ENCODE results near the gene TMEM11. TPM values are rescaled to one million over a fixed set of nuclear protein-coding genes. Genes with fewer than 3 reads are reported as not detected.

The TMEM11 gene
- polyA plus RNA-seq (ENCODE audit: low read depth in 6 of 6) = 10 to 100 TPM; 39.7 to 54.3 (median 42.7) TPM

GRCh38 chr17:21214015-21214776, at the start of gene TMEM11:
Gene TMEM11, minus strand, starts transcription at chr17:21214161. Its CDS starts 9 bp downstream, at chr17:21214152.
- Mint-ChIP-seq H3K27me3 (no peaks in the 10 kb centered on the region), H3K4me1 (peaks cover 34 to 58% (median 47%) of the 10 kb centered on the region in 3 donors), H3K9me3 (no peaks in the 10 kb centered on the region)

GRCh38 chr17:21263376-21263775, 49.4 kb upstream of the TMEM11 start:
- no peak overlapping the region for H3K4me3 Mint-ChIP-seq
- no peaks in the 10 kb centered on the region for H3K9me3 Mint-ChIP-seq
- ATAC-seq (ENCODE audit: low read depth in 2 of 2) = no peak
- H3K4me1 Mint-ChIP-seq = peaks cover 7 to 15% (median 14%) of the 10 kb centered on the region in 3 donors
- no peak for DNase-seq
- H3K36me3 Mint-ChIP-seq = no peaks in the 10 kb centered on the region
- peaks cover 0 to 3% (median 0%) of the 10 kb centered on the region in 3 donors for H3K27me3 Mint-ChIP-seq
- no peak overlapping the region for H3K27ac Mint-ChIP-seq

More at GRCh38 chr17:21214015-21214776, at the start of gene TMEM11:
- H3K4me3 Mint-ChIP-seq = peak within 1 kb of the TSS; percentile 91 to 95 (median 94)
- peak within 1 kb of the TSS; percentile 93 to 97 (median 94) for H3K27ac Mint-ChIP-seq
- no peaks in the 10 kb centered on the region for H3K36me3 Mint-ChIP-seq
- ATAC-seq (ENCODE audit: low read depth in 2 of 2) (peak; percentile 93), DNase-seq (peak; percentile 95)

- Mint-ChIP-seq H3K36me3 (no peaks in the 10 kb centered on the region), H3K27ac (no peak overlapping the region)
- ATAC-seq (ENCODE audit: low read depth in 2 of 2) = no peak
Observed at GRCh38 chr17:21262259-21262993, 48.5 kb upstream of the TMEM11 start.

GRCh38 chr17:21258593-21258992, 44.6 kb upstream of the TMEM11 start:
- no peak overlapping the region for H3K27ac Mint-ChIP-seq

More at GRCh38 chr17:21262259-21262993, 48.5 kb upstream of the TMEM11 start:
- Mint-ChIP-seq H3K27me3 (peaks cover 0 to 13% (median 5%) of the 10 kb centered on the region in 3 donors), H3K4me3 (no peak overlapping the region), H3K9me3 (no peaks in the 10 kb centered on the region), H3K4me1 (peaks cover 3 to 5% (median 5%) of the 10 kb centered on the region in 3 donors)
- no peak for DNase-seq

GRCh38 chr17:21253646-21254441, 39.9 kb upstream of the TMEM11 start:
- no peak for DNase-seq
- Mint-ChIP-seq H3K4me3 (peak overlapping the region; percentile 80 to 97 (median 92)), H3K4me1 (peaks cover 18 to 38% (median 35%) of the 10 kb centered on the region in 3 donors), H3K9me3 (no peaks in the 10 kb centered on the region), H3K27ac (peak overlapping the region; percentile 59 to 93 (median 88)), H3K27me3 (peaks cover 0 to 14% (median 5%) of the 10 kb centered on the region in 3 donors), H3K36me3 (no peaks in the 10 kb centered on the region)
- ATAC-seq (ENCODE audit: low read depth in 2 of 2) = peak in 1 of 2 donors; percentile 3

More at GRCh38 chr17:21258593-21258992, 44.6 kb upstream of the TMEM11 start:
- ATAC-seq (ENCODE audit: low read depth in 2 of 2) (no peak), DNase-seq (no peak)
- Mint-ChIP-seq H3K4me3 (no peak overlapping the region), H3K36me3 (no peaks in the 10 kb centered on the region), H3K27me3 (peaks cover 0 to 14% (median 5%) of the 10 kb centered on the region in 3 donors), H3K9me3 (no peaks in the 10 kb centered on the region), H3K4me1 (peaks cover 0 to 7% (median under 1%) of the 10 kb centered on the region in 3 donors)

- no peaks in the 10 kb centered on the region for H3K36me3 Mint-ChIP-seq
- peak; percentile 73 for DNase-seq
- H3K4me1 Mint-ChIP-seq = peaks cover 18 to 43% (median 36%) of the 10 kb centered on the region in 3 donors
- peak within 1 kb of the TSS; percentile 75 to 93 (median 88) for H3K27ac Mint-ChIP-seq
- H3K9me3 Mint-ChIP-seq = no peaks in the 10 kb centered on the region
- H3K4me3 Mint-ChIP-seq = peak within 1 kb of the TSS; percentile 80 to 97 (median 92)
- peak; percentile 85 to 87 for ATAC-seq (ENCODE audit: low read depth in 2 of 2)
- H3K27me3 Mint-ChIP-seq = peaks cover 0 to 7% (median 5%) of the 10 kb centered on the region in 3 donors
Observed at GRCh38 chr17:21252796-21253645, 39.1 kb upstream of the TMEM11 start, which contains the start of gene NATD1. Gene NATD1, minus strand, starts transcription at chr17:21253410. Its CDS starts 146 bp downstream, at chr17:21253264.

- Mint-ChIP-seq H3K4me3 (peak overlapping the region; percentile 80 to 94 (median 86)), H3K9me3 (no peaks in the 10 kb centered on the region), H3K27ac (peak overlapping the region in 5 of 6 donors; percentile 72 to 93 (median 82)), H3K4me1 (peaks cover 18 to 43% (median 36%) of the 10 kb centered on the region in 3 donors), H3K27me3 (peaks cover 0 to under 1% (median 0%) of the 10 kb centered on the region in 3 donors), H3K36me3 (no peaks in the 10 kb centered on the region)
- DNase-seq (no peak), ATAC-seq (ENCODE audit: low read depth in 2 of 2) (no peak)
Observed at GRCh38 chr17:21252289-21252795, 38.4 kb upstream of the TMEM11 start.

GRCh38 chr17:21251337-21252010, 37.5 kb upstream of the TMEM11 start:
- Mint-ChIP-seq H3K4me3 (peak overlapping the region in 6 of 8 donors; percentile 4 to 94 (median 84)), H3K4me1 (peaks cover 18 to 43% (median 38%) of the 10 kb centered on the region in 3 donors), H3K36me3 (no peaks in the 10 kb centered on the region), H3K27me3 (no peaks in the 10 kb centered on the region), H3K27ac (peak overlapping the region in 2 of 6 donors; percentile 75 to 93), H3K9me3 (no peaks in the 10 kb centered on the region)
- DNase-seq (no peak), ATAC-seq (ENCODE audit: low read depth in 2 of 2) (no peak)

- Mint-ChIP-seq H3K36me3 (no peaks in the 10 kb centered on the region), H3K27me3 (no peaks in the 10 kb centered on the region), H3K9me3 (no peaks in the 10 kb centered on the region), H3K4me1 (peaks cover 20 to 45% (median 45%) of the 10 kb centered on the region in 3 donors), H3K4me3 (peak overlapping the region in 3 of 8 donors; percentile 9 to 59 (median 47)), H3K27ac (peak overlapping the region in 2 of 6 donors; percentile 3 to 76)
- DNase-seq (no peak), ATAC-seq (ENCODE audit: low read depth in 2 of 2) (no peak)
Observed at GRCh38 chr17:21250854-21251253, 36.9 kb upstream of the TMEM11 start.

- DNase-seq (no peak), ATAC-seq (ENCODE audit: low read depth in 2 of 2) (no peak)
- H3K36me3 Mint-ChIP-seq = no peaks in the 10 kb centered on the region
- H3K27ac Mint-ChIP-seq = peak overlapping the region in 5 of 6 donors; percentile 2 to 70 (median 8)
- no peaks in the 10 kb centered on the region for H3K9me3 Mint-ChIP-seq
- H3K27me3 Mint-ChIP-seq = no peaks in the 10 kb centered on the region
- H3K4me1 Mint-ChIP-seq = peaks cover 22 to 49% (median 48%) of the 10 kb centered on the region in 3 donors
- peak overlapping the region in 2 of 8 donors; percentile 12 to 59 for H3K4me3 Mint-ChIP-seq
Observed at GRCh38 chr17:21249920-21250703, 36.2 kb upstream of the TMEM11 start.

Data from naive B cell (primary cell).